Measurements from ENCODE around the gene RTP1. TPM values are rescaled to one million over a fixed set of nuclear protein-coding genes. Genes with fewer than 3 reads are reported as not detected.
"Not testable (repeated sequence)": the region's sequence is repeated elsewhere in the genome, so short reads cannot be mapped to it uniquely, and the experiment has no call there.

Gene RTP1
- total RNA-seq, 1 experiment from 2014 or later, result not detected

DNA sequence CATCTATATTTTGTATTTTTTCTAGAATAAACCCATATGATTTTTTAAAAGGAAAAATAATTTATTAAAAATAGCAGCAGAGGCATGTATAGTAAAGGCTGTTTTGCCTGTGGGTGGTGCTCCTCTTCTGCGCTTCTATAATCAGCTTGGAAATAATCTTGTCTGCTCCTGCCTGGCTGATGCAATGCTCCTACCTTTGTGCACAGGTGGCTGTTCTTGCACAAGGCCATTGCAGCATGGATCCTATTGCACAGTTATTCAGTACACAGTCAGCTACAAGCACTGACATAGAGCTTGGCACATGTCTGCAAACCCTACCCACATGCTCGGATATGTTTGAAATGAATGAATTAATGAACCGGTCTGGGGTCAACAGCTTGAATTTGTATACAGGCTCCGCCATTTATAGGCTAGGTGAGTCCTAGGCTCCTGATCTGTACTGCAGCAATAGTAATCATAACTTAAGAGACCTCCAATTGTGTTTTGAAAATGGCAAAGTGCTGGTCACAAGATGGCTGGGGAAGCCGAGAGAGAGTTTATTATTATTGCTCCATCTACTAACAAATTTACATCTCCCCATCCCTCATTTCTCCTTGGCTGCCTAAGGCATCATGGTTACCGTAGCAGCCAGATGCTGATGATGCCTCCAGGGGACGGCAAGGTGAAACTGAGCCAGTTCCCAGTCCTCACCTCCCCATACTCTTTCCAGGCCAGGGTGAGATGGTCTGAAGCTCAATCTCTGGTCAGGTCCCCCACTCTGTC is 532 bp upstream of the RTP1 start:
- CTCF ChIA-PET, result interaction anchor here (1.1 kb wide), 1 partner anchor 24 kb away, joined by 3 read pairs; no protein-coding TSS in a partner anchor
- intact Hi-C loops (cut with micrococcal nuclease; ENCODE audit: unreplicated experiment), result no loop called here
- no peaks in the 10 kb centered on the region for H3K9me3 Mint-ChIP-seq (ENCODE audit: low read depth, unreplicated experiment)
- H3K36me3 Mint-ChIP-seq (ENCODE audit: insufficient read depth, unreplicated experiment), result no peaks in the 10 kb centered on the region
- TF ChIP-seq, protein P1, sequence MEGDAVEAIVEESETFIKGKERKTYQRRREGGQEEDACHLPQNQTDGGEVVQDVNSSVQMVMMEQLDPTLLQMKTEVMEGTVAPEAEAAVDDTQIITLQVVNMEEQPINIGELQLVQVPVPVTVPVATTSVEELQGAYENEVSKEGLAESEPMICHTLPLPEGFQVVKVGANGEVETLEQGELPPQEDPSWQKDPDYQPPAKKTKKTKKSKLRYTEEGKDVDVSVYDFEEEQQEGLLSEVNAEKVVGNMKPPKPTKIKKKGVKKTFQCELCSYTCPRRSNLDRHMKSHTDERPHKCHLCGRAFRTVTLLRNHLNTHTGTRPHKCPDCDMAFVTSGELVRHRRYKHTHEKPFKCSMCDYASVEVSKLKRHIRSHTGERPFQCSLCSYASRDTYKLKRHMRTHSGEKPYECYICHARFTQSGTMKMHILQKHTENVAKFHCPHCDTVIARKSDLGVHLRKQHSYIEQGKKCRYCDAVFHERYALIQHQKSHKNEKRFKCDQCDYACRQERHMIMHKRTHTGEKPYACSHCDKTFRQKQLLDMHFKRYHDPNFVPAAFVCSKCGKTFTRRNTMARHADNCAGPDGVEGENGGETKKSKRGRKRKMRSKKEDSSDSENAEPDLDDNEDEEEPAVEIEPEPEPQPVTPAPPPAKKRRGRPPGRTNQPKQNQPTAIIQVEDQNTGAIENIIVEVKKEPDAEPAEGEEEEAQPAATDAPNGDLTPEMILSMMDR (IDR thresholded peaks at IDR 0.05; ENCODE audit: unreplicated experiment), result no peak
- H3K27me3 Mint-ChIP-seq (ENCODE audit: unreplicated experiment), result peaks cover 4% of the 10 kb centered on the region
- no peak overlapping the region for H3K4me3 Mint-ChIP-seq (ENCODE audit: low read depth, unreplicated experiment)
- DNase-seq, result no peak
- no TSS peak for BruUV-seq (replicated peaks)
- H3K27ac Mint-ChIP-seq (ENCODE audit: unreplicated experiment), result no peak overlapping the region
- H3K4me1 Mint-ChIP-seq (ENCODE audit: low read depth, unreplicated experiment), result no peaks in the 10 kb centered on the region

DNA sequence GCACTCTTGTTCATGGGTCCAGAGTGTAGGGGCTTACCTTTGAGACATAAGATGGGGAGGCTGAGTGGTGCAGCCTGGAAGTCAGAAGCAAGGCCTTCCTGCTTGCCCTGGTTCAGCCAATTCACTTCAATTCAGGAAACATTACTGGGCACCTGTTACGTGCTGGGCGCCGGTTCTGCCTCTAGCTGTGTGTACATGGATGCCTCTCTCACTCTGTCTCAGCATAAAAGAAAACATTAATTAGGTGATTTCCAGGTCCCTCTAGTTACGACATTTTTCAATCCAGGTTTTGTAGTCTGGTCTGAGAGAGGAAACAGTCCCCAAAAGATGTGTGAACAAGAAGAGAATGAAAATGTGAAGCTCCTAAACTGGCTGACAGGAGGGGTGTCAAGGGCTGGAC is 1.2 kb downstream of the RTP1 start:
- Mint-ChIP-seq H3K27me3 (ENCODE audit: unreplicated experiment) (peaks cover 20% of the 10 kb centered on the region), H3K27ac (ENCODE audit: unreplicated experiment) (no peak overlapping the region), H3K4me3 (ENCODE audit: low read depth, unreplicated experiment) (no peak overlapping the region), H3K36me3 (ENCODE audit: insufficient read depth, unreplicated experiment) (no peaks in the 10 kb centered on the region), H3K4me1 (ENCODE audit: low read depth, unreplicated experiment) (no peaks in the 10 kb centered on the region), H3K9me3 (ENCODE audit: low read depth, unreplicated experiment) (no peaks in the 10 kb centered on the region)
- CTCF ChIA-PET, result no interaction called here
- intact Hi-C loops (cut with micrococcal nuclease; ENCODE audit: unreplicated experiment), result no loop called here
- TF ChIP-seq, protein P1 (IDR thresholded peaks at IDR 0.05; ENCODE audit: unreplicated experiment), result no peak
- no peak for DNase-seq
- BruUV-seq (replicated peaks), result no TSS peak

DNA sequence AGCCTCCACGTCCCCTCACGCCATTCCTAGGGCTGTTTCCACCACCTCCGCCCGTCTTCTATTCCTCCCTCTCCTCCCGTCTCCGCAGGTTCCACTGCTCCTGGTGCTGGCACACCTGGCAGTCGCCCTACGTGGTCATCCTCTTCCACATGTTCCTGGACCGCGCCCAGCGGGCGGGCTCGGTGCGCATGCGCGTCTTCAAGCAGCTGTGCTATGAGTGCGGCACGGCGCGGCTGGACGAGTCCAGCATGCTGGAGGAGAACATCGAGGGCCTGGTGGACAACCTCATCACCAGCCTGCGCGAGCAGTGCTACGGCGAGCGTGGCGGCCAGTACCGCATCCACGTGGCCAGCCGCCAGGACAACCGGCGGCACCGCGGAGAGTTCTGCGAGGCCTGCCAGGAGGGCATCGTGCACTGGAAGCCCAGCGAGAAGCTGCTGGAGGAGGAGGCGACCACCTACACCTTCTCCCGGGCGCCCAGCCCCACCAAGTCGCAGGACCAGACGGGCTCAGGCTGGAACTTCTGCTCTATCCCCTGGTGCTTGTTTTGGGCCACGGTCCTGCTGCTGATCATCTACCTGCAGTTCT is 2.3 kb downstream of the RTP1 start:
- intact Hi-C loops (cut with micrococcal nuclease; ENCODE audit: unreplicated experiment); BruUV-seq (replicated peaks); H3K27ac Mint-ChIP-seq (ENCODE audit: unreplicated experiment); H3K4me1 Mint-ChIP-seq (ENCODE audit: low read depth, unreplicated experiment); H3K4me3 Mint-ChIP-seq (ENCODE audit: low read depth, unreplicated experiment); DNase-seq; H3K36me3 Mint-ChIP-seq (ENCODE audit: insufficient read depth, unreplicated experiment); H3K9me3 Mint-ChIP-seq (ENCODE audit: low read depth, unreplicated experiment): not testable (repeated sequence)
- CTCF ChIA-PET, result interaction anchor here (0.6 kb wide), 2 partner anchors 232 to 487 kb away, joined by 3 to 5 read pairs; no protein-coding TSS in a partner anchor
- peaks cover 22% of the 10 kb centered on the region for H3K27me3 Mint-ChIP-seq (ENCODE audit: unreplicated experiment)

DNA sequence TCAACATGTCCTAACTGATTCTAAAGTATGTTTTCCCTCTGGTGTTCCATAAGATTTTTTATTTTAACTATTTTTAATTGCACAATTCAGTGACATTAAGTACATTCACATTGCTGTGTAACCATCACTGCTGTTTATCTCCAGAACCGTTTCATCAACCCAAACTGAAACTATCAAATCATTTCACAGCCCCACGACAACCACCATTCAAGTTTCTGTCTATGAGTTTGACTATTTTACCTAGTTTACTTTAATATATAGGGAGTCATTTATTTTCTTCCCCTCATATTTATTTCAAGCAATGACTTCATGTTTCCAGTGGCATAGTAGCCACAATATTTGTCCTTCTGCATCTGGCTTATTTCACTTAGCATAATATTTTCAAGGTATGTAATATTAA is 8.4 kb downstream of the RTP1 start:
- BruUV-seq (replicated peaks), result no TSS peak
- H3K27me3 Mint-ChIP-seq (ENCODE audit: unreplicated experiment), result peaks cover 36% of the 10 kb centered on the region

More for the DNA sequence above, 8.4 kb downstream of the RTP1 start:
- TF ChIP-seq, protein P1 (IDR thresholded peaks at IDR 0.05; ENCODE audit: unreplicated experiment), result no peak
- H3K9me3 Mint-ChIP-seq (ENCODE audit: low read depth, unreplicated experiment), result peaks cover 16% of the 10 kb centered on the region
- CTCF ChIA-PET, result no interaction called here
- no peak overlapping the region for H3K27ac Mint-ChIP-seq (ENCODE audit: unreplicated experiment)
- intact Hi-C loops (cut with micrococcal nuclease; ENCODE audit: unreplicated experiment), result no loop called here
- peaks cover 24% of the 10 kb centered on the region for H3K4me1 Mint-ChIP-seq (ENCODE audit: low read depth, unreplicated experiment)
- DNase-seq, result no peak
- no peak overlapping the region for H3K4me3 Mint-ChIP-seq (ENCODE audit: low read depth, unreplicated experiment)
- H3K36me3 Mint-ChIP-seq (ENCODE audit: insufficient read depth, unreplicated experiment), result no peaks in the 10 kb centered on the region
